Subcutaneous abdominal adipose tissue (tissue), 5 donors: ENCODE results near the gene LZTR1.

Experiments used
- H3K27ac ChIP-seq: one replicate; pipeline ENCODE4 v1.7.0; 2013; ENCODE audit warnings: low read depth, mild to moderate bottlenecking, inconsistent platforms, low read length, moderate library complexity
- H3K27me3 ChIP-seq, 5 donors: one replicate each; pipeline ENCODE4 v1.7.0; 2013; ENCODE audit warnings: low read length in 5 of 5, inconsistent platforms in 1 of 5; ENCODE audit not compliant: control insufficient read depth in 5 of 5, insufficient read depth in 4 of 5
- H3K36me3 ChIP-seq, 5 donors: one replicate each; pipeline ENCODE4 v1.7.0; 2013; ENCODE audit warnings: low read length in 5 of 5; ENCODE audit not compliant: control insufficient read depth in 5 of 5, insufficient read depth in 5 of 5
- H3K4me1 ChIP-seq, 5 donors: one replicate each; pipeline ENCODE4 v1.7.0; 2013; ENCODE audit warnings: low read length in 5 of 5, mild to moderate bottlenecking in 3 of 5, moderate library complexity in 1 of 5; ENCODE audit not compliant: control insufficient read depth in 5 of 5, insufficient read depth in 5 of 5
- H3K4me3 ChIP-seq, 5 donors: one replicate each; pipeline ENCODE4 v1.7.0; 2013; ENCODE audit warnings: low read length in 5 of 5, low read depth in 1 of 5
- H3K9ac ChIP-seq, 5 donors: one replicate each; pipeline ENCODE4 v1.7.0; 2013; ENCODE audit warnings: low read length in 5 of 5, mild to moderate bottlenecking in 4 of 5, moderate library complexity in 3 of 5
- H3K9me3 ChIP-seq, 5 donors: one replicate each; pipeline ENCODE4 v1.7.0; 2013; ENCODE audit warnings: low read length in 5 of 5; ENCODE audit not compliant: control insufficient read depth in 5 of 5
- donor health status: healthy.
- donor health status: healthy.
- donor health status: healthy.
- donor health status: healthy.
- donor health status: healthy.

The LZTR1 gene

DNA sequence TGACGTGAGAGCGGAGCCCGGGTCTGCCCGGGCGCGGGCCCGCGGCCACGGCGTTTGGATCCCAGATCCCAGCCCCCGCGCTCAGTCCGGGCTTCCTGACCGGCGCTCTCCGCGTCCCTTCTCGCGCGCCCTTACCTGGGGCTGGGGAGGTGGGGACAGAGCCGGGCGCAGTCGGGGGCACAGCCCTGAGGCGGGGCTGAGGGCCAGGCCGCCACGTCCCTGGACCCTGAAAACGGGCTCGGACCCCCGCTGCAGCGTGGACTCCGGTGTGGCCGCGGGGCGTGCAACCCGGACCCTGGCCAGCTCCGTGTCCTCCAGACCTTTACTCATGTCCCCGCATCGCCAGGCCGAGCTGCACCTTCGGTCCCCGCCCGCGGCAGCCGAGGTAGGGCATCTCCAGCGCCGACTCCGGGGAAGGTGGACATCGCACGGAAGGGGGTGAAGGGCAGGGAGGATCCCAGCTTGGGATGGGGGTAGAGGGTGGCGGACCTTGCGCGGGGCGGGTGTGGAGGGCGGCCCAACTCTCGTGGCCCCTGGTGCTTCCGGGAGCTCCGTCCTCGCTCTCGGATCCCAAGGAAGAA, 24.9 kb upstream of the LZTR1 start:
- no peak overlapping the region for H3K27ac ChIP-seq
- peak overlapping the region in 4 of 5 donors; percentile 56 to 80 (median 70) for H3K9ac ChIP-seq
- no peaks in the 10 kb centered on the region for H3K27me3 ChIP-seq
- peaks cover 0 to 24% (median 20%) of the 10 kb centered on the region in 5 donors for H3K4me1 ChIP-seq
- no peaks in the 10 kb centered on the region for H3K9me3 ChIP-seq
- H3K36me3 ChIP-seq = peaks cover 0 to 17% (median 8%) of the 10 kb centered on the region in 5 donors
- H3K4me3 ChIP-seq = peak overlapping the region; percentile 59 to 92 (median 80)

DNA sequence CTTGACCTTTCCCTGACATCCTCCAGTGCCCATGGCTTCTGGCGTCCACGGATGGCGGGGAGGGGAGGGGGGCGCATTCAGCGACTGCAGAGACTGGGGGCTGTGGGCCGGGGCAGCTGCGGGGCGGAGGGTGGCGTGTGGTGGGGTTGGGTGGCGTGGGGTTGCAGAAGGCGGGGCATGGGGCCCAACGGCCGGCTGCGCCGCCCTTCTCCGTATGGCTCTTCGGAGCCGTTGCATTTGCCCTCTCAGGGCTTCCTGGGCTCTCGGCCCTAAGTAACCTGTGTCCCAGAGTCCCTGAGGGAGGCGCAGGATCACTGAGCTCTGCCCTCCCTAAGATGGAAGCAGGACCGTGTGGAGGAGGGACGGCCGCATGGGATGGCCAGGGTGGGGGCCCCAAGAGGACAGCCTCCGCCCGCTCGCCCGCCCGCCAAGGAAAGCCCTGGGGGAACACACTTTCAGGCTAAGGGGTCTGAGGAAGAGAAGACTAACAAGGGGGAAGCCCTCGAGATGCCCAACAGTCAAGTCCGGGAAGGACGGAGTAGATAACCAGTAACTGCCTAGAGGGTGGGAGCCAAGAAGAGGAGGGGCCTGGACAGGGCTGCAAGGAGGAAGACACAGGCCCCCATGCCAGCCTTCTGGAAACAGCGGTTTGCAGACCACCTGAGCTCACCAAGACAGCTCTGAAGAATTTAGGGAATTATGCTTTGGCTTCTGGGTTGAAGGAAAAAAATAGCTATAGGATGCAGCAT, 24.2 kb upstream of the LZTR1 start:
- Histone ChIP-seq H3K36me3 (peaks cover 0 to 11% (median 5%) of the 10 kb centered on the region in 5 donors), H3K9me3 (no peaks in the 10 kb centered on the region), H3K9ac (peak overlapping the region in 3 of 5 donors; percentile 64 to 80 (median 80)), H3K4me1 (peaks cover 0 to 24% (median 20%) of the 10 kb centered on the region in 5 donors), H3K27ac (no peak overlapping the region), H3K27me3 (no peaks in the 10 kb centered on the region), H3K4me3 (peak overlapping the region; percentile 61 to 92 (median 80))

DNA sequence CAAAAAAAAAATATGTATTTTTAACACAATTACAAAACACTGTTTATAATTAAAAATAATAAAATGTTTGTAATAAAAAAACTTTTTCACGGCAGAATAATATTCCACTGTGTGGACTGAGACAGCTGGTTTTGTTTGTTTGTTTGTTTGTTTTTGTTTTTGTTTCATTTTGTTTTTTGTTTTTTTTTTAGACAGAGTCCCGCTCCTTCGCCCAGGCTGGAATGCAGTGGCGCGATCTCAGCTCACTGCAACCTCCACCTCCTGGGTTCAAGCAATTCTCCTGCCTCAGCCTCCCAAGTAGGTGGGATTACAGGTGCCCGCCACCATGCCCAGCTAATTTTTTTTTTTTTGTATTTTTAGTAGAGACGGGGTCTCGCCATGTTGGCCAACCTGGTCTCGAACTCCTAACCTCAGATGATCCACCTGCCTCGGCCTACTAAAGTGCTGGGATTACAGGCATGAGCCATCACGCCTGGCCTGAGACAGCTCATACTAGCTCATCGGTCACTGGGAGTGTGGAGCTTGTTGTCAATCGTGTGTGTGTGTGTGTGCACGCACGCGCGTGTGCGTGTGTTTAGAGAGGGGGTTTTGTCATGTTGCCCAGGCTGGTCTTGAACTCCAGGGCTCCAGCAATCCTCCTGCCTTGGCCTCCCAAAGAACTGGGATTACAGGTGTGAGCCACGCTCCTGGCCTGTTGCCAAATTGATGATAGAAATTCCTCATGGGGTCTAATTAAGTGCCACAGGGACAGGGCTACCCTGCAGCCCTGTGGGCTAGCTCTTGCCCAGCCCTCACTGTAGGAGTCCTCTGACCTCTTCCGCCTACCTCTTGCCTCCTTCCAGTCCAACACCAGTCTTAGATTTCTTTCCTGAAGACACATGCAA, 22.3 kb upstream of the LZTR1 start:
- H3K4me3 ChIP-seq = no peak overlapping the region
- H3K9ac ChIP-seq = no peak overlapping the region
- no peaks in the 10 kb centered on the region for H3K36me3 ChIP-seq
- H3K4me1 ChIP-seq = peaks cover 0 to 28% (median 23%) of the 10 kb centered on the region in 5 donors
- H3K9me3 ChIP-seq = no peaks in the 10 kb centered on the region
- peaks cover 6 to 17% (median 10%) of the 10 kb centered on the region in 5 donors for H3K27me3 ChIP-seq
- no peak overlapping the region for H3K27ac ChIP-seq

DNA sequence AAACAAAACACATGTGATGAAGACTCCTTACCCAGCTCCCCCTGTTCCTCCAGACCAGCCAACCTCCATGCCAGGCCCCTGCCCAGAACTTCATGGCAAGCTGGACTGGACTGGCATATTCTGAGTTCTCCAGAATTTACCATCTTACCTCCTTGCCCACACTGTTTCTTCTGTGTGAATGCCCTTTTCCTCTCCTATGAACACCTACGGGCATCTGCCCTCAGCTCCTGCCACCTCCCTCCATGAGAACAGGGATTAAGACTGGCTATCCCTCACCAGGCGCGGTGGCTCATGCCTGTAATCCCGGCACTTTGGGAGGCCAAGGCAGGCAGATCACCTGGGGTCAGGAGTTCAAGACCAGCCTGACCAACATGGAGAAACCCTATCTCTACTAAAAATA, 21.5 kb upstream of the LZTR1 start:
- Histone ChIP-seq H3K36me3 (no peaks in the 10 kb centered on the region), H3K4me3 (no peak overlapping the region), H3K9ac (no peak overlapping the region), H3K27me3 (peaks cover 10 to 22% (median 15%) of the 10 kb centered on the region in 5 donors), H3K9me3 (no peaks in the 10 kb centered on the region), H3K27ac (no peak overlapping the region), H3K4me1 (peaks cover 0 to 34% (median 28%) of the 10 kb centered on the region in 5 donors)

- H3K27me3 ChIP-seq = peaks cover 12 to 23% (median 17%) of the 10 kb centered on the region in 5 donors
- H3K9ac ChIP-seq = no peak overlapping the region
- H3K36me3 ChIP-seq = no peaks in the 10 kb centered on the region
- H3K27ac ChIP-seq = no peak overlapping the region
- no peaks in the 10 kb centered on the region for H3K9me3 ChIP-seq
- H3K4me3 ChIP-seq = no peak overlapping the region
- H3K4me1 ChIP-seq = peaks cover 0 to 28% (median 16%) of the 10 kb centered on the region in 5 donors
Measured at GRCh38 chr22:20962491-20962945, 19.6 kb upstream of the LZTR1 start.

DNA sequence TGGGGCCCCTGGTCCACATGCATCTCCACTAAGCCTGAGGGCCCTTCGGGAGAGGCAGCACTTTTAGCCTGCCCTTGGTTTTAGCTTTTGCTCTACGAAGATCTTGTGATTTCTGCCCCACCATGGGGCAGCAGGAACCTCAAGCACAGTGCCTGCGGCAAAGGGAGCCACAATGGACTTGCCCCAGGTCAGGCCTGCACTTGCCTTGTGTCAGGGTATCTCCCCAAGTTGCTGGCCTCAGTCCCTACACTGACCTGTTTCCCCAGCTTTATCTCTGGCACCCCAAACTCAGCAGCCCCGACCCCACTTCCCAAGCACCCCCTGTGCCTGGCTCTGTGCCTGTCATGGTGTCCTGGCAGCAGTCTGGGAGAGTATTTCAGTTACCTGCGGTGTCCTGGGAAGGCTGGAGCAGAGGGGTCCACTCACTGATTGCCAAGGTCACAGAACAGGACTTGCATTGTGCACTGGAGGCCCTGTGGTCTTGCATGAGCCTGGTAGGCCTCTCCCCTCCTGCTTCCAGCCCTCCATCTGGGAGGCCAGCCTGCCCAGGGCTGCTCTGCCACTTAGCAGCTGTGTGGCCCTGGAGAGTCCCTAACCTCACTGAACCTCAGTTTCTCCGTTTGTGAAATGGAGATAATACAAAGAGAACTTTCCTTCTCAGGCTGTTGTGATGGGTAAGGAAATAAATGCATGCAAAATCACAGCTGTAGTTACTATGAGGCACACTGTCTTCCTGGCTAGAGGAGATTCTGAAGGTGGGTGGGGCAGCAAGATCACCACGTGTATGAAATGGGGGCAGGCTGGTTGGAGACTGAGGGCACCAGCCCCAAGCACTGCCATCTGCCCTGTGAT, 18.7 kb upstream of the LZTR1 start:
- H3K4me1 ChIP-seq = peaks cover 0 to 27% (median 10%) of the 10 kb centered on the region in 5 donors
- H3K9ac ChIP-seq = no peak overlapping the region
- H3K27ac ChIP-seq = no peak overlapping the region
- H3K4me3 ChIP-seq = no peak overlapping the region
- no peaks in the 10 kb centered on the region for H3K36me3 ChIP-seq
- H3K27me3 ChIP-seq = peaks cover 12 to 23% (median 17%) of the 10 kb centered on the region in 5 donors
- no peaks in the 10 kb centered on the region for H3K9me3 ChIP-seq

DNA sequence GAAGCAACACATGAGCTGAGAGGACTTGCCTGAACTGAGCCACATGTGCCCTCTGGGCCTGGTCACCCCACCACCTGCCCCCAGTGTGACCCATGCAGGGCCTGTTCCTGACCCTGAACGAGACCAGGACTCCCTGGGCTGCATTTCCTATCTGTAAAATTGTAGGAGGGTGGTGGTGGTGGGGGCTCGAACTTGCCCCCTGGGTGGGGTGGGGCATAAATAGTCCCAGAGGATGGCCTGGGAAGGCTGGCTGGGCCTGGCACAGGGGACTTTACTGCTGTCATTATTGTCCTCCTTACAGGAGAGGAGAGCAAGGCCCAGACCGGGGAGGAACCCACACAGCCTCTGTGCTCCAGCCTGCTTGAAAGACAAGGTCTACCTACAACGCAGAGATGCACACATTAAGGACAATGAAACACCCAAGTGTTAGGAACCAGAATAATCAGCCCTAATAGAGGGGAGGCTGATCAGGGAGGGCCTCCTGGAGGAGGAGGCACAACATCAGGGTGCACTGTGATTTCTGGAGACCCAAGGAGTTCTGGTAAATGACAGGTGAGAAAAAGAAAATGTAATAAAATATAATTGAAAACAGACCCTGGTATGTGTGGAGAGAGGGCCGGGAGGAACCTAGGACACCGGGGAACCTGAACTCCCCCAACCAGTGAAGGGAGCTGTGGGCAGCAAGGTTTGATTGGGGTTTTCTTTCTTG, 17.9 kb upstream of the LZTR1 start:
- H3K27ac ChIP-seq = no peak overlapping the region
- peaks cover 12 to 23% (median 17%) of the 10 kb centered on the region in 5 donors for H3K27me3 ChIP-seq
- H3K9me3 ChIP-seq = no peaks in the 10 kb centered on the region
- H3K9ac ChIP-seq = no peak overlapping the region
- H3K36me3 ChIP-seq = no peaks in the 10 kb centered on the region
- peaks cover 0 to 33% (median 10%) of the 10 kb centered on the region in 5 donors for H3K4me1 ChIP-seq
- H3K4me3 ChIP-seq = peak overlapping the region in 2 of 5 donors; percentile 22 to 33

- no peak overlapping the region for H3K27ac ChIP-seq
- peak overlapping the region in 2 of 5 donors; percentile 22 to 33 for H3K4me3 ChIP-seq
- H3K36me3 ChIP-seq = no peaks in the 10 kb centered on the region
- no peak overlapping the region for H3K9ac ChIP-seq
- no peaks in the 10 kb centered on the region for H3K9me3 ChIP-seq
- peaks cover 0 to 33% (median 10%) of the 10 kb centered on the region in 5 donors for H3K4me1 ChIP-seq
- peaks cover 12 to 23% (median 17%) of the 10 kb centered on the region in 5 donors for H3K27me3 ChIP-seq
Measured at GRCh38 chr22:20964799-20965103, 17.3 kb upstream of the LZTR1 start.
